HG03025 (cell line): ENCODE results near the gene SORCS2.

Source experiments
- ATAC-seq: cut with Tn5 transposase; IDR thresholded peaks from one replicate; pipeline ENCODE4 v1.9.1; 2021; ENCODE audit warnings: mild to moderate bottlenecking, moderate library complexity; ENCODE audit not compliant: unreplicated experiment, low FRiP score

The SORCS2 gene

DNA sequence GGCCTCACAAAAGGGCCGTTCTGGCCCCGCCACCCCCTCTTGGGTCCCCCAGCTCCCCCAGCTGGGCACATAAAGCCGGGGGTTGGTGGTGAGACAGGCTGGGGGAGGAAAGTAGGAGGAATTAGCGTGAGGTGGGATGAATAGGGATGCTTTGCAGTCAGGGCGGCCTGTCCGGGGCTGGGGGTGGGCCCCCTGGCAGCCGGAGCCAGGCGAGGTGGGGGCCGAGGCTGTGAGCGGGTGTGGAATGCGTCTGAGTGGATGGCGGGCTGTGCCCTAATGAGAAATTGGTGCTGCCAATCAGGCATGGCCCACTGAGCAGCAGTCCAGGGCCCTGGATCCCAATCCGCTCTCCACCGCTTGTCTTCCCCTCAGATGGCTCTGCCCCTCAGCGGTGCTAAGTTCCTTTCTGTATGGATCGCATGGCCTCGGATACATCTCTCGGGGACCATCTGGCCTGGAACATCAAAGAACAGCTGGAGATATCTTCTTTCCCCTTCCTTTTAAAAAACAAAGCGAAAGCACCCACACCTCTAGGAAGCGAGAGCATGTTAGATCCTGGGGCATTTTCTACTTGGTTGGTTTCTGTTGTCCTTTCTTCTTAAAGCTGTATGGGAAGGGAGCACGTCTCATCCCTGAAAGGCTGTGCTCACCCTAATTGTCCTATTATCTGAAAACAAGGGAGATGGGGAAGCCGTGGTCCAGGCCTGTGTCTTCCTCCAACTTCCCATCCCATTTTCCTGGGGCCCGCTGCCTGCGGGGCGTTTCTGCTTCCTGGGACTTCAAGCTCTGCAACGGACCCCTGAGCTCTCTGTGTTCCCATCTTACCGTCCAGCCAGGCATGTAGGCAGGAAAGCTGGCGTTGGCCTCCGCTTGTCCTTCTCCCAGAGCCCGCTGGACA is 106.9 kb downstream of the SORCS2 start:
- no peak for ATAC-seq

DNA sequence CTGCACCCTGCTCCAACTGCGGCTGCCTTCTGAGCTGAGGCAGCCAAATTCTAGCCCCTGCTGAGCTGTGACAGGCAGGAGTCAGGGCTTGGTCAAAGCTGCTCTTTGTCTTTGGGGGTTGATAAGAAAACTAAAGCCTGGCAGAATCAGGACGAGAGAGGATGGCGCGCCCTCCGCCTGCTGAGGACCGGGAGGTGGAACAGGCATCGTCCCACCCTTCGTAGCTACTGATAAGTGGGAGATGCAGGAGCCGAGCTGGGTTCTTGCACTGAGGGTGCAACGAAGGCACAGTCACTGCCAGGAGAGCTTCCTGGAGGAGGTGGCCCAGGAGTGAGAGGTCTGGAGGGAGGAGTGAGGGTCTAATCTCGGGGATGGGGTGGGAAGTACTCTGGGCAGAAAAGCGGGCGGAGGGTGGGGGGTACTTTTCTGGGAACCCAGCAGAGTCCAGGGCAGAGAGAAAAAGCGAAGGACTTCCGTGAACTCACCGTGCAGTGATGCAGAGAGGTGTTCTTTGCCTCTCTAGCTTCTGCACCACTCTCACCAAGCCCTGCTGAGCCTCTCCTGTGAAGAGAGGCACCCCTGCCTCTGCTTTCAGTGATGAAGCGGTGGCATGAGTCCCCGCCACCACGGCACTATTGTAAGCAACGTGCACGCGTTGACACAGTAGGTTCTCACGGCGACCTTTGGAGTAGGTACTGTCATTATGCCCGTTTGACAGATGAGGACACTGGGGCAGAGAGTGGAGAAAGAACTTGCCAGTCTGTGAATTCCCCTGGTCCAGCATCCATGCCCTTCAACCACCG is 107.8 kb downstream of the SORCS2 start:
- ATAC-seq: no peak

DNA sequence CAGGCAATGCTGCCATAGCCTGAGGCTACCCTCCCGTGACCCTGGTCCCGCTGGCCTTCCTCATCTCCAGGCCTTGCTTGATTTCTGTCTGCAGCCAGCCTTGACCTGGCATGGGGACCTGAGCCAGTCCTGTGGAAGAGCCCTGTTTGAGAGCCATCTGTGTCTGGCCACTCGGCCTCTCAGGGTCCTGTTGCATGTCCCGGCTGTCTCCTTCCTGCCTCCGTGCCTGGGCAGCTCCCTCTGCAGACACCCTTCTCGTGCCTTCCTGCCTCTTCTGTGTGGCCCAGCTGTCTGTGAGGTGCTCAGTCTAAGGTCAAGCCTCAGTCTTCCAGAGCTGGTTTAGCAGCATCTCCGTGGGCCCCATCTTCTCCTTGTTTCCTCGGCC is 108.4 kb downstream of the SORCS2 start:
- ATAC-seq: no peak

DNA sequence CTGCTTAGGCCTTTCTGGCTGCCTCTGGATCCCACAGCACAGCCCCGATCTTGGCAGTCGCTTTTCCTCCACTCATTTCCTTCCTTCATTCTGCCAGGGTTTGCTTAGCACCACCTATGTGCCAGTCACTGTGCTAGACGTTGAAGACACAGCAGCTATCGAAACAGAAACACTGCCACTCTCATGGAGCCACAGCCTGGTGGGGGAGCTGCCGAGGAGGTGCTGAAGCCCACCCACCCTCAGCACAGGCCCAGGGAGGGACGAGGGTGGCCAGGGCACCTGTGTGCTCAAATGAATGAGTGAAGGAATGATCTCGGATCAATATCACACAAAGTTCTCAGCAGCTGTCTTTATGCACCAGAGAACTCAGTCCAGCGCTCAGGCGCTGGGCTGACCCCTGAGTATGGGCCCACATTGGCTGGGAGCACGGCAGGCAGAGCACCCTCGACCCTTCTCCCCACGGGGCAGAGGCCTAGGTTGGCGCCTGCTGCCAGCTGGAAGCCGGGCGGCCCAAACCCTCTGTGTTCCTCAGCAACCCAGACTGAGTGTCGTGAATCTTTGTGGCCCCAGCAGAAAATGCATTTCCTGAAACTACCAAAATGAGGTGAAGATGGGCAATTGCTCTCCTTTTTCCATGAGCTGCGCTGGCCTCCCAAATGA is 108.9 kb downstream of the SORCS2 start:
- ATAC-seq: no peak

DNA sequence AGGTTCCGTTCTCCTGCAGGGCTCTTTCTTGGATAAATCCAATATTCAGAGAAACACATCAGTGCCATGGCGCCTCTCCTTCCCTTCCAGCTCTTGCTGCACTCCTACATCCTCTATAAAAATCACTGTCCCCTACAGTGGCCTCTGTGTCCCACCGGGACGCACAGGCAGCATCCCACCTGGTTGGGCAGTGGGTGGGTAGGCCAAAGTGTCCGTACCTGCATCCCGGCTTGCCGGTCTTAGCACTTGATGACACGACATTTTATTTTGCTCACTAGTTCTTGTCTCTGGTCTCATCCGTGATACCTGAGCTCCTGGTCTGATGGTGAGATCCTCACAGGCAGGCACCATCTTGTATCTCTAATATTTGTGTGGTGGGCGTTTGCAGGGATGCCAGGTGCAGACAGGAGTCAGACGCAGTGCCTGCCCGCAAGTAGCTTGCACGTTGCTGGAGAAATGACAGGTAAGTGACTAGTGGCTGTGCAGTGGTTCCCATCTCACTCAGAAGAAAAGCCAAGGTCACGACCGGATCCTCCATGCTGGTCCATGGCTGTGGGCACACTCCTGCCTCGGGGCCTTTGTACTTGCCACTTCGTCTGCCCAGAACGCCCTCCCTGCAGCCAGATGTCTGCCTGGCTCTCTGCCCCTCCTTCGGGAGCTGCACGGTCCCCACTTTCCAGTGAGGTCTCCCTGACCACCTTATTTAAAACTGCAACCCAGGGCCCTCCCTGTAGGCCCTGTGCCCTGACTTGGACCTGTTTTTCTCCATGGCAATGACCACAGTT is 109.7 kb downstream of the SORCS2 start:
- no peak for ATAC-seq

DNA sequence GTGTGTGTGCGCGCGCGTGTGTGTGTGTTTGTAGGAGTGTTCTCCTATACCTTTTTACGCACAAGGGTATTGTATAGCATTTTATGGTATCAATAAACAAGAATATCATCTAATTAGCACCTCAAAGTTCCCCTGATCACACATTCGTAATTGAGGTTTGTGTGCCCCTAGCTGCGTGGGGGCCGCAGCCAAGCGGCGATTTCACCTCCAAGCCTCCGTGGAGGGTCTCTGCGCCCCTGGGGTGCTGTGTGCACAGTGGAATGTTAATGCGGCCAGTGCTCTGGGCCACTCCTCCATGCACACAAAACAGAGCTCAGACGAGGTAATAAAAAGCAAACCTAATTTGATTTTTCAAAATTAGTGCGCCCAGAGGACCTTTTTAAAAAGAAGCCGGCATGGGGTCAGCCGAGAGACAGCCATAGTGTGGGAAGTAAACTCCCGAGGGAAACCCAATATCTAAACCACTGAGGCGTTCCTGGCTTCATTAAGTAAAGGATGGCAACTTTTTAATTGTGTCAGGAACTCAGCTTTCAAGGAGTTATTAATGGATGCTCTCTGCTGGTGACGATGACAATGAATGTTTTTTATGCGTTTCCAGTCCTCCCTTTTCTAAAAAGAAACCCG is 110.6 kb downstream of the SORCS2 start:
- no peak for ATAC-seq

DNA sequence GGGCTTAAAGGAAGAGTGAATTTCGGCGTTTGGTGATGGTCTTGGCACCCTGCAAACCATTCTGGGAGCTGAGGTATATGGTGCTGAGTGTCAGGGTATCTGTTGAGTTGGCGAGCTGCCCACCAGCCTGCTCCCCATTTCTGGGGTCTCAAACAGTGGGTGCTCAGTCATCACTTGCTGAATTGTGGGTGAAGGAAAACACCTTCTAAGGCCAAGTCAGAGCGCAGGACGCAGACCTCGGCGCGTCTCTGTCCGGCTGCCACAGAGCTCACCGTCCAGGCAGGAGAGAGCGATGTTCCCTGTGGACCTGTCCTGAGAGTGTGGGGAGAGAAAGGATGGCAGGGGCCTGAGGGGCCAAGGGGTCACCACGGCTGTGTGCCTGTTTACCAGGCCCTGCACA is 111.2 kb downstream of the SORCS2 start:
- no peak for ATAC-seq

DNA sequence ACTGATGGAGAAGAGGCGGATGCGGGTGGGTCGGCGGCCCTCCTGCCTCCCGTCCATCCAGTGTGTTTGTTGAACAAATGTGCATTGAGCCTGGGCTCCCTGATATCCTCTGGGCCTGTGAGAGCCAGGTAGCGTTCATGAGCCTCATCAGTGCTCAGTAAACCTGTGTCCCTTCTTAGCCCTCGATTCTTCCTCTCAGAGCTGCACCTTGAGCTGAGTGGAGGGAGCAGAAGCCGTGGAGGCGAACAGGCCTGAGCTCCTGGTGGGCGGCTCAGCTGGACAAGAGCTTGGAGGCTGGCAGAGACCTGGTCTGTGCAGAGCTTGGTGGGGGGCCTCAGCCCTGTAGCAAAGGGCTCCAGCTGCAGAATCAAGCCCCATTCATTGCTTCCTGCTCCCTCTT is 112.1 kb downstream of the SORCS2 start:
- no peak for ATAC-seq

DNA sequence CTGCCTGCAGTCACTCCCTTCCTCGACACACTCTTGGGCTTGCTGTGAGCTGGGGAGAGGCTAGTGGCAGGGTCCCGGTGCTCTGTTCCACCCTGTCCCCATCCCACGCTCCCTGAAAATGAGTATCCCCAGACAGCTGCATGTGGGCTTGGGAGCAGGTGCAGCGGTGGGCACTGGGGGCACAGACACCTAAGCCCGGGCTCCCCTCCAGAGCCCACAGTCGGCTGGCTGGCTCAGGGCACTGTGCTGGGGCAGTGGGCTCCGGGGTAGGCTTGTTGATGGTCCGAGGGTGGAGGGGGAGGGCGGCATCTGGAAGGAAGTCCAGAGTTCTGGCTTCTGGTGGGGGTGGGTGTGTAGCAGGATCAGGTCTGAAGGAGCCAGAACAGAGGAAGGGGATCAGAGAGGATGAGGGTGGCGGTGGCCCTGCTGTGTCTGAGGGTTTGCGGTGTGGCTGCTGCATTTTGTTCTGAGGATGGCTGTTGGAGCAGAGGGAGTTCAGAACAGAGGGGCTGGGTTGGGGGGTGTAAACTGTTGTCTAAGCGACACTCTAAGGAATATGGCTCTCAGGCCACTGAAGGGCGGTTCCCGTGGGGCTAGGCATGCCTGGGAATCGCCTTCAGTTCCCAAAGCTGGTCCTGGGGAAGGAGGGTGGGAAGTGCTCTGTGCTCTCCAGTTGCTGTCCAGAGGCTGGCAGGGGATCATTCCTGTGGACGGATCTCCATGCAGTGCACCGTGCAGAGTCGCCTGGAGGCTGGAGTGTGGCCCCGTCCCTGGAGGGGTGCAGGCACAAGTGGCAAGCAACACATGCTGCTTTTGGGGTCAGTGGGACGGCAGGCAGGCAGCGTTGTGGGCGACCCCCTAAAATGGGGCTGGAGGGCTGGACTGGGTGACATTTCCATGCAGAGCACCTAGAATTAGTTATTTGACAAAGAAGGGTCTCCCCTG is 114.0 kb downstream of the SORCS2 start:
- no peak for ATAC-seq

DNA sequence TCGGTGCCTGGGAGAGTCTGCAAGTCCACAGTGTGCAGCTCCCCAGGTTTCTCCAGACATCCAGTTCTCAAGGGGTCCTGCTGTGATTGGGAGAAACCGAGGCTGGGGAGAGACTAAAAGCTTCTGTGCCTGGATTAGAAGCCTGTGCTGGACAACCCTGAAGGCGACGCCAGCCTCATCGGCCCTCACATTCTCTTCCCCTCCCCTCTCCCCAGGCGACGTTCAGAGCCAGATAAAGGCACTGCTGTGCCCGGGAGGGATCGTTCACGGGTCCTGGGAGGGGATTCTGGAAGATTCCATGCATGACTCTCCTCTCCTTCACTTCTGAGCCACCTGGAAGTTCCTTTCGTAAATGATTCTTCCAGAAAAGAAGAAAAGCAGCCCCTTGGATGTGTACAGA is 114.6 kb downstream of the SORCS2 start:
- no peak for ATAC-seq

DNA sequence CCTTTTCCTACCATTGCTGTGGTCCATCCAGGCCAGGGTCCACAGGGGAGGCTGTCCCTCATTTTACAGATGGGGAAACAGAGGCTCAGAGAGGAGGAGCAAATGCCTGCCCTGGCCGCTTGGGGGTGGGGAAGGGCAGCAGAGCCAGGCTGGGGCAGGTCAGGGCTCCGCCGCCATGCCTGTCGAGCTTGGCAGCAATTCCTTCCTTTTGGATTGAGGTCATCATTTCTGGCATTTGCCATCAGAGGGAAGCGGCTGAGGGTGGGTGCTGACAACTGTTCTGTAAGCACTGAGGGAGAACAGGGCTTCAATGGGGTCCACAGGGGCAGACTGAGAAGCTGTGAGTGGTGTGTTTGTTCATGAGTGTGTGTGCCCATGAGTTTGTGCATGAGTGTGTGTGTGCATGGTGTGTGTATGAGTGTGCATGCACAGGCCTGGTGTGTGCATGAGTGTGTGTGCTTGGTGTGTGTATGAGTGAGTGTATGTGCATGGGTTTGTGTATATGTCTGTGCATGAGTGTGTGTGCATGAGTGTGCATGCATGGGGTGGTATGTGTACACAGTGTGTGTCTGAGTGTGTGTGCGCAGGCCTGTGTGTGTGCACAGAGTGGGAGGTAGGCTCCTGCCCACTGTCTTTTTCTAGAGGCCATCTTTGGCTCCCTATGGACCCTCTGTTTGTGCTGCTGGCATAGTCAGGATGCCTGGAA is 115.2 kb downstream of the SORCS2 start:
- ATAC-seq: no peak

DNA sequence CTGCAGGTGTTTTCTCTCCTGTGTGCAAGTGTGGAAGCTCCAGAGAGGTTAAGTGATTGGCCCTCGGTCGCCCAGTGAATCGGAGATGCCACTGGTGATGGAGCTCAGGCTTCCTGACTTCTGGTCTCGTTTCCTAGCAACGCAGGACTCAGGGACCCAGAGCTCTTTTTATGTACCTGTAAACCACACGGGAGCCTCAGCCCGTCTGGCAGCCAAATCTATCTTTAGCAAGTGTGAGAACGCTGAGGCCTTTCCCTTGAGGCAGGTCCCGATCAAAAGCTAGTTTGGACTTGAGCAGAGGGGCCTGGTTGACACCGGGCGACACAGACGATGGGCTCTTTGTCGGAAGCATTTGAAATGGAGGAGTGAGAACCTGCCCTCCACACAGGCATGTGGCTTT is 116.8 kb downstream of the SORCS2 start:
- no peak for ATAC-seq

DNA sequence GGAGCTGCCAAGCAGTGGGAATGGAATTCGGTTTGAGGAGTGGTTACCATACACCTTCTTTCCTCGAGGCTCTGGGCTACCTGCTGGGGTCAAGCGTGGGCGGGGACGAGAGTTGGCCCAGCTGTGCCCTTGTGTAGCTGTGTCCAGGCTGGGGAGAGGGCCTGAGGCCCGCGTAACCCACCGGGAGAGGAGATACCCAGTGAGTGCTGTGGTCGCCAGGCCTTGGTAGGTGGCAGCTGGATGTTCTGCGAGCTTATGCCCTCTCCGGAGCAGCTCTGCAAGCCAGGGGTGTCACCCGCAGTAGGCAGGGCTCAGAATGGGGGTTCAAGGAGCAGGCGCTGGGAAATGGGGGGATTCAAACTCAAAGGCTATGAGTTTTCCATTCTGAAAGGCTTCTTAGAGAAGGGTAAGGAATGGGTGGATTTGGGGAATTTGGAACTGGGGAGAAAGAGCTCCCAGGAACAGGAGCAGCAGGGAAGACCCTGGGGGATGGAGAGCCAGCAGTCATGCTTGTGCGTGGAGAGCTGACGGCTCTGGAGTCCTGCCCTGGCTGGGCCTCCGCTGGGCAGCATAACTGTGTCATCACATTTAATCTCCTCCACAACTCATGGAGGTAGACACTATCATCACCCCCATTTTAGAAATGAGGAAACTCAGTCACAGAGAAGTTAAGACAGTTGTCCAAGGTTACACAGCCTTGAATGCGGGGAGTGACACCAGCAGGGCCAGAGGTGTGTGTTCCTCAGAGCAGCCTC is 117.5 kb downstream of the SORCS2 start:
- ATAC-seq: no peak

DNA sequence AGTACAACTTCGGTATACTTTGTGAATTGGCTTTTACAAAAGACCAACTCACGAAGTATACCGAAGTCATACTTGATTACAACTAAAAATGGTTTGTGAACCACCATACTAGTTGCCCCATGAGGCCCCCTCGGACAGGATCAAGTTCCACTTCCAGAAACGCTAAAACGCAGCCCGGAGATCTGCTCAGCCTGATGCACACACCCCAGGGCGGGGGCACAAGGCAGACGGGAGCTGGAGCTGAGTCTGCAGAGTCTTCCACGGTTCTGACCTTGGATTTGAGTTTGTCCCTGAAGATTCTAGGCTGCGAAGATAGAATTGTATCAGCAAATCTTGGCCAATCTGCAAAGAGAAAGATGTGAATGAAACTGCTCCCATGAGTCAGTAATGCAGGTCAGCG is 118.1 kb downstream of the SORCS2 start:
- no peak for ATAC-seq

DNA sequence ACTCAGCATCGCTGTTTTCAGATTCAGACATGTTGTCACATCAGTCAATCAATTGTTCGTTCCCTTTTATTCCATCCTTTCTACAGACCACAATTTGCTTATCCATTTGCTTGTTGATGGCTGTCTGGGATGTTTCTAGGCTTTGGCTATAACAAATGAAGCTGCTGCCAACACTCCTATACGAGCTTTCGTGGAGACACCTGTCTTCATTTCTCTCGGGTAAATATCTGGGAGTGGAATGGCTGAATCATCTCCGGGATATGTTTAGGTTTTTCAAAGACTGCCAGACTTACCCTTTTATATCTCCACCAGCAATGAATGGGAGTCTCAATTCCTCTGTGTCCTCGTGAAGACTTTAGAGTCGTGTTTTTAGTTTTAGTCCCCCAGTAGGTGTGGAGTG is 118.9 kb downstream of the SORCS2 start:
- ATAC-seq: no peak

DNA sequence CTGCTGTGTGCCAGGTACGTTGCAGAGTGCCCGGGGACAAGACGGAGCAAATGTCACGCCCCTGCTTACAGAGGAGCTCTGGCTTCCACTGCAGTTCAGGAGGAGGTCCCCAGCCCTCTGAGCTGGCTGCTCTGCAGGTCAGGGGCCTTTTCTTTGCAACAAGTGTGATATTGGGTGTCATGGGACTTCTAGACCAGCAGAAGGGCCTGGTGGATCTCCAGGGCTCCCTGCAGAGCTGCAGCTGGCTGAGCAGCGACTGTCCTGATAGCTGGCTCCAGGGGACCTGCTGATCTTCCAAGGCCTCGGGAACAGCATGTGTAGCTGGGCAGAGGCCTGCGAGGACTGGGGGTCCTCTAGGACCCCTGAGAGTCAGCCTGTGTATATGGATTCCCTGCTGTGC is 120.4 kb downstream of the SORCS2 start:
- no peak for ATAC-seq

DNA sequence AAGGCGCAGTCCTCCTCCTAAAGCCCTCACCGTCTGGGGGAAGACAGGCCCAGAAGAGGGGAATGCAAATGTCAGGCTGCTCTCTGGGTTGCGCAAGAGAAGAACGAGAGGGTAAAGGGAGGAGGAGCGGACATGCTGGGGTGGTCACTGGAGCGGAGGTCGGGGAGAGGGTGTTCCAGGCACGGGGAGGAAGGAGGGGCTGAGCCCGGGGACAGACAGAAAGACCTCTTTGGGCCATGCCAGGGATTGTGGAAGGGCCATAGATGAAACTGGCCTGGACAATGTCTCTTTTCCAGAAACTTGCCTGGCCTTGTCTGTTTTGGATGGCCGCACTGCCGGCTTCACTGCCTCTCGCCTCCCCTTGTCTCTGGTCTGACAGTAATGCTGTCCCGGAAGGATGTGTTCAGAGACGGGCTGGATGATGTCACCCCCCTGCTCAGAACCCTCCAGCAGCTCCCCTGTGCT is 121.0 kb downstream of the SORCS2 start:
- no peak for ATAC-seq

DNA sequence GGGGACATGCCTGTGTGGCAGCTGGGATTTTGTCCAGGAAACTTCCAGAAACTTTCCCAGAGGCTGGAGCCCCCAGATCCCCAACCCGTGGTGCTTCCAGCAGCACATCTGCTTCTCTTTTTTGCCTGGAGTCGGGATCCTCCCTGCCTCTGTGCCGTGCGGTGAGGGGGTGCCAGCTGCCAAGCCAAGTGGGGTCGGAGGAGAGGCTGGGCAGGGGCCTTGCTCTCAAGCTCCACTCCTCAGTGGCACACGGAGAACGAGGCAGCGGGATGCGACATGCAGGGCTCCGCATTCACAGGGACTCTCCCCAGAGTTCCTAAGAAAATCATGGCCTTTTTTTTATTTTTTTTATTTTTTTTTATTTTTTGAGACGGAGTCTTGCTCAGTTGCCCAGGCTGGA is 121.7 kb downstream of the SORCS2 start:
- ATAC-seq: no peak
